MCF 10A (cell line): Measurements from ENCODE around the gene DAB1. TPM values are rescaled to one million over a fixed set of nuclear protein-coding genes. Genes with fewer than 3 reads are reported as not detected.
A peak's percentile ranks its signal among the peaks of the same experiment; 100 is the strongest.

Experiments
- BruUV-seq: library from RNA; stranded (reverse); fragments of 400-500 nt; replicated peaks from 2 replicates; lab custom pipeline; 2021; lab: Mats Ljungman, UMichigan
- CTCF ChIA-PET: fragments of 300-600 bp; sonication (Branson Sonifier 250); formaldehyde crosslinking; extraction: SDS; loops from one replicate; lab custom pipeline; 2021; ENCODE audit warnings: antibody characterized with exemption, inconsistent platforms; lab: Yijun Ruan, JAX
- POLR2A ChIA-PET: fragments of 300-600, 350-650 bp; sonication (Branson Sonifier 250); formaldehyde crosslinking; extraction: SDS; loops from one replicate; lab custom pipeline; 2020; ENCODE audit warnings: antibody characterized with exemption, inconsistent platforms; lab: Yijun Ruan, JAX
- DNase-seq: peaks from one replicate; pipeline ENCODE4 v3.0.0-alpha.2; 2018; ENCODE audit not compliant: unreplicated experiment
- H3K27ac Mint-ChIP-seq: one replicate; pipeline ENCODE4 v1.8.0; 2022; ENCODE audit warnings: mild to moderate bottlenecking, low read depth, mixed read lengths; ENCODE audit not compliant: unreplicated experiment
- H3K27me3 Mint-ChIP-seq: one replicate; pipeline ENCODE4 v1.8.0; 2022; ENCODE audit warnings: mixed read lengths; ENCODE audit not compliant: insufficient read depth, unreplicated experiment
- H3K36me3 Mint-ChIP-seq: one replicate; pipeline ENCODE4 v1.8.0; 2022; ENCODE audit warnings: mild to moderate bottlenecking, moderate library complexity, mixed read lengths; ENCODE audit not compliant: insufficient read depth, unreplicated experiment
- H3K4me1 Mint-ChIP-seq: one replicate; pipeline ENCODE4 v1.8.0; 2022; ENCODE audit warnings: mixed read lengths; ENCODE audit not compliant: insufficient read depth, unreplicated experiment
- H3K4me3 Mint-ChIP-seq: one replicate; pipeline ENCODE4 v1.8.0; 2022; ENCODE audit warnings: mild to moderate bottlenecking, moderate library complexity, mixed read lengths; ENCODE audit not compliant: unreplicated experiment
- H3K9me3 Mint-ChIP-seq: one replicate; pipeline ENCODE4 v1.8.0; 2022; ENCODE audit warnings: mixed read lengths; ENCODE audit not compliant: unreplicated experiment
- intact Hi-C: fragments of 100-400 bp; cut with micrococcal nuclease; formaldehyde crosslinking; loops from 2 replicates; pipeline ENCODE4 v1.14.1; 2022
- total RNA-seq: library from RNA; stranded (reverse); gene quantifications from 2 replicates; pipeline ENCODE4 v1.2.3, GENCODE V29; 2022
- TF ChIP-seq, protein P1 (sequence below): fragments of 200-600 bp; IDR thresholded peaks from one replicate; pipeline ENCODE4 v1.8.0; 2022; ENCODE audit warnings: antibody characterized with exemption, mild to moderate bottlenecking; ENCODE audit not compliant: unreplicated experiment

Gene DAB1
- total RNA-seq, 1 experiment from 2014 or later, result not detected

DNA sequence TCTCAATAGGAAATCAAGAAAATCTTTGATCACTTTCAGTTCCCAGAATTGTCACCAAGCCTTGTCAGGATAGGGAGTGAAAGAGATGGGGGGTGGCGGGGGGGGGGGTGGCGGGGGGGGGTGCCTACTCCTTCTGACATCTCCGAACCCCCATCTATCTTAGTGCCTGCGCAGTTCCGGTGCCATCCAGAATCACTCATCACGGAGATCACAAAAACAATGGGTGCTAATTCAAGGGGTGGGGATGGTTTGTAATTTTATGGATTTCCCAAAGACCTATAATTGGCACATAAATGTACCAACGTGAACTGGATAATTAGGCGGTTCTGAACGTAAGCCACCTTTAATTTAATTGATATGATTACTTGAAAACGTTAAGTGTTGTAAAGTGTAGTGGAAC is 2.1 kb downstream of the DAB1 start:
- ChIA-PET POLR2A (interaction anchor here (0.6 kb wide), 1 partner anchor 145 kb away, joined by 3 read pairs; no protein-coding TSS in a partner anchor), CTCF (interaction anchor here (0.8 kb wide), 1 partner anchor 28 kb away, joined by 3 read pairs; no protein-coding TSS in a partner anchor)
- no TSS peak for BruUV-seq
- H3K27ac Mint-ChIP-seq, result no peak overlapping the region
- H3K27me3 Mint-ChIP-seq, result peaks cover 90% of the 10 kb centered on the region
- TF ChIP-seq, protein P1, sequence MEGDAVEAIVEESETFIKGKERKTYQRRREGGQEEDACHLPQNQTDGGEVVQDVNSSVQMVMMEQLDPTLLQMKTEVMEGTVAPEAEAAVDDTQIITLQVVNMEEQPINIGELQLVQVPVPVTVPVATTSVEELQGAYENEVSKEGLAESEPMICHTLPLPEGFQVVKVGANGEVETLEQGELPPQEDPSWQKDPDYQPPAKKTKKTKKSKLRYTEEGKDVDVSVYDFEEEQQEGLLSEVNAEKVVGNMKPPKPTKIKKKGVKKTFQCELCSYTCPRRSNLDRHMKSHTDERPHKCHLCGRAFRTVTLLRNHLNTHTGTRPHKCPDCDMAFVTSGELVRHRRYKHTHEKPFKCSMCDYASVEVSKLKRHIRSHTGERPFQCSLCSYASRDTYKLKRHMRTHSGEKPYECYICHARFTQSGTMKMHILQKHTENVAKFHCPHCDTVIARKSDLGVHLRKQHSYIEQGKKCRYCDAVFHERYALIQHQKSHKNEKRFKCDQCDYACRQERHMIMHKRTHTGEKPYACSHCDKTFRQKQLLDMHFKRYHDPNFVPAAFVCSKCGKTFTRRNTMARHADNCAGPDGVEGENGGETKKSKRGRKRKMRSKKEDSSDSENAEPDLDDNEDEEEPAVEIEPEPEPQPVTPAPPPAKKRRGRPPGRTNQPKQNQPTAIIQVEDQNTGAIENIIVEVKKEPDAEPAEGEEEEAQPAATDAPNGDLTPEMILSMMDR, result no peak
- intact Hi-C loops, result loop anchor here (5.0 kb wide), 1 partner anchor 740 kb away; no protein-coding TSS in a partner anchor
- peak overlapping the region; percentile 60 for H3K4me3 Mint-ChIP-seq
- no peak for DNase-seq
- peaks cover 8% of the 10 kb centered on the region for H3K4me1 Mint-ChIP-seq
- H3K36me3 Mint-ChIP-seq, result no peaks in the 10 kb centered on the region
- H3K9me3 Mint-ChIP-seq, result no peaks in the 10 kb centered on the region

DNA sequence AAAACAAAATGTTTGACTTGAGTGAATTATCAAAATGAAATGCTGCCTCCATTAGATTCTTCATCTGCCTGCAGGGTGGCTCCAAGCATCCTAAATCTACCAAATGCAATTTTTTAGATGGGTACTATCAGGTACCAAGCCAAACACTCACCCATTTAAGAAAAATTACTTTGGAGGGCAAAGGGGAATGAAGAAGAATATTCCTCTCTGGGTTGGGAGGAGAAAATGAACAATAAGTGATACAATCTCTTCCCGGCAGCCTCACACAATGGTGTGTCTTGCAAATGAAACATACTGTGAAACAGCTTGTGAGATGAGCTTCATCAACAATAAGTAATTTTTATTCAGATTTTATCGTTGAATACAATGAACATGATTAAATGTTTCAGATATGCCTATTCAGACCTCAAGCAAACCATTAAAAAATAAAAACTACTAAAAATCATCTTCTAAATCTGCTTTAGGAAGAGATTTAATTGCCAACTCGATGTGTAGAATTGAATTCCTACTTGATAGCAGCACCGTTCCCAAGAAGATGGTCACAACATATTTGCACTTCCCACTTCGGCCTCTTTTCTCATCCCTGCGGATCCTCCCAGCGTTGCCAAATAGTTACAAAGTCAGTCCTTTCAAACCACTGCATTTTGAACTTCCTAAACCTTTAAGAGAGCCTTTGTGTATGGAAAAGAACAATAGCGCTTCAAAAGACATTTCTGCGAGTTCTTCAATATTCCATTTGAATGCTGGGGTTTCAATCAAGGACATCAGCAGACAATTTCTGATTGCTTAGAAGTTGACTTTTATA is 2.7 kb downstream of the DAB1 start:
- CTCF ChIA-PET, result no interaction called here
- DNase-seq, result no peak
- TF ChIP-seq, protein P1, result no peak
- no peaks in the 10 kb centered on the region for H3K36me3 Mint-ChIP-seq
- H3K4me1 Mint-ChIP-seq, result peaks cover 8% of the 10 kb centered on the region
- BruUV-seq, result no TSS peak
- no peaks in the 10 kb centered on the region for H3K9me3 Mint-ChIP-seq
- peaks cover 85% of the 10 kb centered on the region for H3K27me3 Mint-ChIP-seq
- no peak overlapping the region for H3K4me3 Mint-ChIP-seq
- H3K27ac Mint-ChIP-seq, result no peak overlapping the region
- POLR2A ChIA-PET, result interaction anchor here (0.6 kb wide), 1 partner anchor 145 kb away, joined by 3 read pairs; no protein-coding TSS in a partner anchor
- intact Hi-C loops, result loop anchor here (5.0 kb wide), 1 partner anchor 741 kb away; no protein-coding TSS in a partner anchor

DNA sequence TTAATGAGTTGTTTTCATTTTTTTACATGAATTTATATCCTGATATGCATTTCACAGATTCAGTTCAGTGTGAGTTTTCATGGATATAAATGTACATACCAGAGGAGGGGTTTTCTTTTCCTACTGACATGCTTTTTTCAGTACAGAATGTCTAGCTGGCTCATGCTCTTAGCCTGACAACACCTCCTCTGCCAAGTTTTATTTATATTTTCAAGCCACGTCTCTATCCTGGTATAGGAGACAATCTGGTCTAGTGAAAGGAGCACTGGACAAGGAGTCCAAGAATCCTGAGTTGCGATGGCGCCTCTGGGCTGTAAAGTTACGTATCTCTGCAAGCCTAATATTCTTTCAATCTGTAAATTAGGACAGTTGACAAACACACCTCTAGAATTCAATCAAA is 4.9 kb downstream of the DAB1 start:
- no peaks in the 10 kb centered on the region for H3K36me3 Mint-ChIP-seq
- H3K27me3 Mint-ChIP-seq, result peaks cover 63% of the 10 kb centered on the region
- CTCF ChIA-PET, result no interaction called here

DNA sequence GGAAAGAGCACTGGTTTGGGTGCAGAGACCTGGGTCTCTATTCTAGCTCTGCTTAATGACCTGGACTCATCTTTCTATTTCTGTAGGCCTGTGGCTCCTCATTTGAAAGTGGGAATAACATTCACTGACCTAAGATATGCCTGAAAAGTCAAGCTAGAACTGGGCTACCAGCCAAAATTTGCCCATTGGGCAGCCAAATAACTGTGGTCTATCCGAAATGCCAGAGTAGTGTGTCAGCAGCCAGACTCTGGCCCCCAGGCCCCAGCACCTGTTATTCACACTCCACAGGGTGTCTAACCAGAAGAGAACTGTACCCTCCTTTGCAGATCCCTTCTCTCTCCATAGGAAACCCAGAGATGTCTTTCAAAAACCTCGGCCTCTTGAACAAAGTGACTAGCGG is 12.6 kb downstream of the DAB1 start:
- intact Hi-C loops, result no loop called here
- no peak overlapping the region for H3K4me3 Mint-ChIP-seq
- no peaks in the 10 kb centered on the region for H3K36me3 Mint-ChIP-seq
- H3K4me1 Mint-ChIP-seq, result peaks cover 14% of the 10 kb centered on the region
- DNase-seq, result peak; percentile 93
- TF ChIP-seq, protein P1, result no peak
- ChIA-PET CTCF (no interaction called here), POLR2A (no interaction called here)
- H3K27ac Mint-ChIP-seq, result peak overlapping the region; percentile 82
- H3K9me3 Mint-ChIP-seq, result no peaks in the 10 kb centered on the region
- H3K27me3 Mint-ChIP-seq, result peaks cover 17% of the 10 kb centered on the region
- no TSS peak for BruUV-seq

More for the DNA sequence above, 4.9 kb downstream of the DAB1 start:
- DNase-seq, result no peak
- intact Hi-C loops, result no loop called here
- TF ChIP-seq, protein P1, result no peak
- POLR2A ChIA-PET, result no interaction called here
- no TSS peak for BruUV-seq
- Mint-ChIP-seq H3K9me3 (no peaks in the 10 kb centered on the region), H3K4me3 (no peak overlapping the region), H3K4me1 (peaks cover 8% of the 10 kb centered on the region), H3K27ac (no peak overlapping the region)
